Measurements from ENCODE around the gene WNT5B.

DNA sequence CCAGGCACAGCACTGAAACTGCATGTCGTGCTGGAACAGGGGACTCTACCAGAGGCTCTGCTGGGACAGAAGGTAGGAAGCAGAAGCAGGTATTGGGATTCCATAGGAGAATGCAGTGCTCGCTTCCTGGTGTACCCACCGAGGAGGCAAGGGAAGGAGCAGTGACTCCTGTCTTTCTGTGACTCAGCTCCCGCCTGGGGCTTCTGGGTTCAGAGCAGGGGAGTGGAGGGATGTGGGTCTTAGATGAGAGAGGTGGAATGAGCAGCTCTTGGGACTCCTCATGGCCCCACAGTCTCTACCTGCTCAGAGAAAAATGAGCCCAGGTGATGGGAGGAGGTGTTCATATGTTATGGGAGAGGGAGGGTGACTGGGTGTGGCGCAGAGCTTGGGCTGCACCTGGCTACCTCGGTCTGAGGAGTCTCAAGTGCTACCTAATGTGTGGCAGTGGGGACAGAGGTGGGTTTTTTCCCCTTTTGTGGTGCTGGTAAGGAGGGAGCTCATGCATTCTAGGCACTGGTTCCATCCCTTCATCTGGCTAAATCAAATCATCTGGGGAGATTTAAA lies 26.3 kb downstream of the WNT5B start:
- TF ChIP-seq, protein P1, sequence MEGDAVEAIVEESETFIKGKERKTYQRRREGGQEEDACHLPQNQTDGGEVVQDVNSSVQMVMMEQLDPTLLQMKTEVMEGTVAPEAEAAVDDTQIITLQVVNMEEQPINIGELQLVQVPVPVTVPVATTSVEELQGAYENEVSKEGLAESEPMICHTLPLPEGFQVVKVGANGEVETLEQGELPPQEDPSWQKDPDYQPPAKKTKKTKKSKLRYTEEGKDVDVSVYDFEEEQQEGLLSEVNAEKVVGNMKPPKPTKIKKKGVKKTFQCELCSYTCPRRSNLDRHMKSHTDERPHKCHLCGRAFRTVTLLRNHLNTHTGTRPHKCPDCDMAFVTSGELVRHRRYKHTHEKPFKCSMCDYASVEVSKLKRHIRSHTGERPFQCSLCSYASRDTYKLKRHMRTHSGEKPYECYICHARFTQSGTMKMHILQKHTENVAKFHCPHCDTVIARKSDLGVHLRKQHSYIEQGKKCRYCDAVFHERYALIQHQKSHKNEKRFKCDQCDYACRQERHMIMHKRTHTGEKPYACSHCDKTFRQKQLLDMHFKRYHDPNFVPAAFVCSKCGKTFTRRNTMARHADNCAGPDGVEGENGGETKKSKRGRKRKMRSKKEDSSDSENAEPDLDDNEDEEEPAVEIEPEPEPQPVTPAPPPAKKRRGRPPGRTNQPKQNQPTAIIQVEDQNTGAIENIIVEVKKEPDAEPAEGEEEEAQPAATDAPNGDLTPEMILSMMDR (conservative IDR thresholded peaks at IDR 0.05; ENCODE audit: low read depth, low read length), result no peak
- no peak for TF ChIP-seq EZH2 (IDR thresholded peaks at IDR 0.05; ENCODE audit: borderline replicate concordance, low read depth, low read length, poor library complexity, severe bottlenecking)
